ENCODE measurements around the gene TFDP2.

GRCh38 chr3:141959589-141960554, 189.5 kb downstream of the TFDP2 start:
- TF ChIP-seq POLR2A (IDR thresholded peaks at IDR 0.05; ENCODE audit: low read depth, low read length) (no peak), POLR2AphosphoS5 (IDR thresholded peaks at IDR 0.05; ENCODE audit: low read depth, low read length) (no peak), TAF1 (IDR thresholded peaks at IDR 0.05; ENCODE audit: low read depth, low read length) (no peak), SPI1 (IDR thresholded peaks at IDR 0.05; ENCODE audit: low read depth, low read length) (no peak), PAX5 (IDR thresholded peaks at IDR 0.05; ENCODE audit: insufficient read depth, low read length, severe bottlenecking) (no peak), POU2F2 (IDR thresholded peaks at IDR 0.05; ENCODE audit: low read depth, low read length) (no peak)

Measured in GM12891 (cell line).